ENCODE data around the gene CCDC154. TPM values are rescaled to one million over a fixed set of nuclear protein-coding genes. Genes with fewer than 3 reads are reported as not detected.

Gene CCDC154
- total RNA-seq, 6 experiments from 2014 or later = 0.25 to 1.7 (median 0.79) TPM; not detected in 1

DNA sequence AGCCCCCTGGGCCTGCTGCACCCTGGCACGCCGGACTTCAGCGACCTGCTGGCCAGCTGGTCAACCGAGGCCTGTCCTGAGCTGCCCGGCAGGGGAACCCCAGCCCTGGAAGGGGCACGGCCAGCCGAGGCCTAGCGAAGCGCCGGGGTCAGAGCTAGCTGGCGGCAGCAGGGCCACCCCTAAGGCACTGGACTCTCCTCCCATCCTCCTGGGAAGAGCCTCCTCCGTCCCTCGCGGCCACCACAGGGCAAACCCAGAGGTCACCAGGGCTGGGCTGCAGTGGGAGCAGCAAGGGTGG is 11.1 kb downstream of the CCDC154 start:
- intact Hi-C loops (cut with DNase I) = no loop called here
- ATAC-seq = no peak
- DNase-seq = no peak
- no peaks in the 10 kb centered on the region for H3K27me3 ChIP-seq
- no CpG with 5 or more reads among the region's 14 CpGs for WGBS (ENCODE audit: insufficient coverage, low coverage, low lambda C conversion rate, missing lambda C conversion rate)
- TF ChIP-seq CTCF (IDR thresholded peaks at IDR 0.05) (no peak), POLR2A (IDR thresholded peaks at IDR 0.05) (no peak)
- H3K27ac ChIP-seq = no peak overlapping the region
- H3K36me3 ChIP-seq = no peaks in the 10 kb centered on the region
- no peak overlapping the region for H3K4me3 ChIP-seq
- H3K9me3 ChIP-seq = no peaks in the 10 kb centered on the region
- peaks cover 0 to 11% (median 5%) of the 10 kb centered on the region in 4 donors for H3K4me1 ChIP-seq

- intact Hi-C loops (cut with DNase I) = no loop called here
- Histone ChIP-seq H3K27ac (no peak overlapping the region), H3K27me3 (no peaks in the 10 kb centered on the region), H3K4me3 (no peak overlapping the region), H3K9me3 (no peaks in the 10 kb centered on the region), H3K4me1 (peaks cover 0 to 11% (median 5%) of the 10 kb centered on the region in 4 donors), H3K36me3 (no peaks in the 10 kb centered on the region)
- TF ChIP-seq POLR2A (IDR thresholded peaks at IDR 0.05) (no peak), CTCF (IDR thresholded peaks at IDR 0.05) (no peak)
- 76% methylated on average over 7 of the region's 63 CpGs for WGBS (ENCODE audit: insufficient coverage, low coverage, low lambda C conversion rate, missing lambda C conversion rate)
- DNase-seq (no peak), ATAC-seq (no peak)
Observed at GRCh38 chr16:1432388-1433262, 11.7 kb downstream of the CCDC154 start.

- no peak for DNase-seq
- intact Hi-C loops (cut with DNase I) = no loop called here
Observed at GRCh38 chr16:1431497-1432270, 12.7 kb downstream of the CCDC154 start.

More at GRCh38 chr16:1431497-1432270, 12.7 kb downstream of the CCDC154 start:
- TF ChIP-seq POLR2A (IDR thresholded peaks at IDR 0.05) = no peak
- TF ChIP-seq CTCF (IDR thresholded peaks at IDR 0.05) = no peak
- H3K27ac ChIP-seq = no peak overlapping the region
- no peak for ATAC-seq
- no peak overlapping the region for H3K4me3 ChIP-seq
- H3K36me3 ChIP-seq = no peaks in the 10 kb centered on the region
- no peaks in the 10 kb centered on the region for H3K9me3 ChIP-seq
- no peaks in the 10 kb centered on the region for H3K27me3 ChIP-seq
- peaks cover 0 to 11% (median 5%) of the 10 kb centered on the region in 4 donors for H3K4me1 ChIP-seq
- 80% methylated on average over 1 of the region's 20 CpGs for WGBS (ENCODE audit: insufficient coverage, low coverage, low lambda C conversion rate, missing lambda C conversion rate)

Measured in right lobe of liver (tissue), 6 donors.